ENCODE results near the gene PRG2.

Gene PRG2

DNA sequence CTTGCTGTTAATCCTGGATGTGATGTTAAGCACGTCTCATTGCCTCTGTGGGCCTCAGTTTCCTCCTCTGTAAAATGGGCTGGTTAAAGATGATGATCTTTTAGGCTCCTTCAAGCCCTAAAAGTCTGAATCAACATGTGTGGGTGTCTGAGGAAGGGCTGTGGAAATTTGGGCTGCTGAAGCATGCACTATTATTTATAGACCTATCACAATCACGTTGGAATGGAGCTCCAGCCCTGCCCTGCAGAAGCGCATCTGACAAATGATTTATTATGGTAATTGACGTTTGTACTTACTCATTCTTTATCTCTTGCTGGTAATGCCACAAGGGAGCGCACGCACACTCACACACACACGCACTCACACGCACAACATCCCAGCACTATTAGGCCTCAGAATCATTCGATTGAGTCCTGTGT, 31.9 kb downstream of the PRG2 start:
- Histone ChIP-seq H3K27ac (replicated peaks; ENCODE audit: low read length) (no peak overlapping the region), H3K23ac (ENCODE audit: low read depth, low read length, poor library complexity) (no peak overlapping the region), H2BK12ac (ENCODE audit: low read length) (no peak overlapping the region), H2BK5ac (ENCODE audit: low read length) (no peak overlapping the region), H2AFZ (ENCODE audit: low read length) (peak overlapping the region; percentile 45), H3K18ac (ENCODE audit: low read length) (no peak overlapping the region), H4K8ac (ENCODE audit: low read depth, low read length) (no peak overlapping the region), H3K4me2 (ENCODE audit: insufficient read depth, low read length, poor library complexity, severe bottlenecking) (no peak overlapping the region), H3K9me3 (replicated peaks in 1 of 2; ENCODE audit: control insufficient read depth in 2 of 2, insufficient read depth in 1 of 2, low read depth in 1 of 2, low read length in 2 of 2) (no peaks in the 10 kb centered on the region), H3K36me3 (replicated peaks in 1 of 2; ENCODE audit: control insufficient read depth in 2 of 2, insufficient read depth in 2 of 2, low read length in 2 of 2) (no peaks in the 10 kb centered on the region), H3K27me3 (ENCODE audit: control insufficient read depth in 3 of 3, insufficient read depth in 3 of 3, low read depth in 1 of 3, low read length in 3 of 3) (peaks cover 0 to 26% (median 0%) of the 10 kb centered on the region in 3 experiments), H3K4me3 (ENCODE audit: low read length in 2 of 2) (no peak overlapping the region), H3K4me1 (ENCODE audit: control insufficient read depth in 2 of 2, insufficient read depth in 1 of 2, low read depth in 1 of 2, low read length in 2 of 2) (peaks cover 3 to 6% of the 10 kb centered on the region in 2 donors), H4K91ac (ENCODE audit: low read depth, low read length, poor library complexity) (no peak overlapping the region), H3K14ac (ENCODE audit: low read length) (no peak overlapping the region), H2AK5ac (ENCODE audit: low read depth, low read length) (no peak overlapping the region), H3K4ac (ENCODE audit: low read length) (no peak overlapping the region), H3K9ac (ENCODE audit: low read depth, low read length, poor library complexity) (no peak overlapping the region), H3K79me1 (ENCODE audit: low read depth, low read length) (no peaks in the 10 kb centered on the region), H2BK120ac (ENCODE audit: low read depth, low read length) (no peak overlapping the region), H2BK15ac (ENCODE audit: low read length) (peak overlapping the region; percentile 35)
- no peak for DNase-seq (ENCODE audit: low spot score)
- WGBS, 2 donors (ENCODE audit: extremely low coverage in 2 of 2, insufficient read length in 2 of 2, insufficient replicate concordance in 1 of 2), result no CpG with 5 or more reads among the region's 9 CpGs

DNA sequence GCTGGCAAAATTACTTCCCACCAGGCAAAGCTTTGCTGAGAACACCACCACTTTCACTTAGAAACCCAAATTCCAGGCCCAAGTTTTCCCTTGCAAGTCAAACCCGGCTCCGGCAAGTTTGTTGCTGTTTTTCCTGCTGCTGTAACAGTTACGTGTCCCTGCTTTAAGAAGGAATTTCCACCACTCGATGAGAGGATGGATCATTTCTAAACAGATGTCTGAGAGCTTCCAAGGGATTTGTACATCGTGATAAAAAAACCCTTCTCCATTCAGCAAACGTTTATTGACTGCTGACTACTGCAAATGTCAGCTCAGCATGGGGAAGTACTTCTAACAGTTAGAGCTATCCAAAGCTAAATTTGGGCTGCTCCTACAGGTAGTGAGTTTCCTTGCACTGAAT, 32.6 kb downstream of the PRG2 start:
- H2BK120ac ChIP-seq (ENCODE audit: low read depth, low read length), result no peak overlapping the region
- no peak overlapping the region for H3K27ac ChIP-seq (replicated peaks; ENCODE audit: low read length)
- H4K8ac ChIP-seq (ENCODE audit: low read depth, low read length), result no peak overlapping the region
- H3K4me3 ChIP-seq (ENCODE audit: low read length in 2 of 2), result no peak overlapping the region
- H3K4me1 ChIP-seq (ENCODE audit: control insufficient read depth in 2 of 2, insufficient read depth in 1 of 2, low read depth in 1 of 2, low read length in 2 of 2), result peaks cover 8 to 11% of the 10 kb centered on the region in 2 donors
- no peak overlapping the region for H3K9ac ChIP-seq (ENCODE audit: low read depth, low read length, poor library complexity)
- H4K91ac ChIP-seq (ENCODE audit: low read depth, low read length, poor library complexity), result no peak overlapping the region
- no peak overlapping the region for H3K18ac ChIP-seq (ENCODE audit: low read length)
- H3K9me3 ChIP-seq (replicated peaks in 1 of 2; ENCODE audit: control insufficient read depth in 2 of 2, insufficient read depth in 1 of 2, low read depth in 1 of 2, low read length in 2 of 2), result no peaks in the 10 kb centered on the region
- H3K4ac ChIP-seq (ENCODE audit: low read length), result no peak overlapping the region
- H2BK5ac ChIP-seq (ENCODE audit: low read length), result no peak overlapping the region
- no peak overlapping the region for H2AK5ac ChIP-seq (ENCODE audit: low read depth, low read length)
- H3K14ac ChIP-seq (ENCODE audit: low read length), result no peak overlapping the region
- no peaks in the 10 kb centered on the region for H3K36me3 ChIP-seq (replicated peaks in 1 of 2; ENCODE audit: control insufficient read depth in 2 of 2, insufficient read depth in 2 of 2, low read length in 2 of 2)
- no peak overlapping the region for H2BK15ac ChIP-seq (ENCODE audit: low read length)
- no peak for DNase-seq (ENCODE audit: low spot score)
- H2AFZ ChIP-seq (ENCODE audit: low read length), result no peak overlapping the region
- H3K79me1 ChIP-seq (ENCODE audit: low read depth, low read length), result no peaks in the 10 kb centered on the region
- no peak overlapping the region for H3K23ac ChIP-seq (ENCODE audit: low read depth, low read length, poor library complexity)
- no peak overlapping the region for H3K4me2 ChIP-seq (ENCODE audit: insufficient read depth, low read length, poor library complexity, severe bottlenecking)
- WGBS, 2 donors (ENCODE audit: extremely low coverage in 2 of 2, insufficient read length in 2 of 2, insufficient replicate concordance in 1 of 2), result no CpG with 5 or more reads among the region's 6 CpGs
- peaks cover 0 to 26% (median 0%) of the 10 kb centered on the region in 3 experiments for H3K27me3 ChIP-seq (ENCODE audit: control insufficient read depth in 3 of 3, insufficient read depth in 3 of 3, low read depth in 1 of 3, low read length in 3 of 3)
- no peak overlapping the region for H2BK12ac ChIP-seq (ENCODE audit: low read length)

DNA sequence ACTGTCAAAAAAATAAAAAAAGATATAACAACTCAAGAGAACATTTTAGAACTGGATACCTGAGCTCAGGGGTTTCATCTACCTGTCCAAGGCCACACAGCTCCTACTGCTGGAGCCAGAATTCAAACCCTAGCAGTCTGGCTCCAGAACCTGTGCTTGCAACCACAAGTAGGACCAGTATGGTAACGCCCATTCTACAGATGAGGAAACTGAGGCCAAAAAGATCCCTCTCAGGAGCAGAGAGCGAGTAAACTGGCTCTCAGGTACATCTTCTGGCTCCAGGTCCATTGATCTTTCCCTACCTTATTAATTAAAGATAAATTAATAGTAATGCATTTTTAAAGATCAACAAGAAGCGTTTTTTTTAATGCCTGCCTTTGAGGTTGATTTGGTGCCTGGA, 33.1 kb downstream of the PRG2 start:
- no peak for DNase-seq (ENCODE audit: low spot score)
- Histone ChIP-seq H2AK5ac (ENCODE audit: low read depth, low read length) (no peak overlapping the region), H3K79me1 (ENCODE audit: low read depth, low read length) (no peaks in the 10 kb centered on the region), H2BK5ac (ENCODE audit: low read length) (no peak overlapping the region), H3K4me1 (ENCODE audit: control insufficient read depth in 2 of 2, insufficient read depth in 1 of 2, low read depth in 1 of 2, low read length in 2 of 2) (peaks cover 11 to 13% of the 10 kb centered on the region in 2 donors), H3K4me2 (ENCODE audit: insufficient read depth, low read length, poor library complexity, severe bottlenecking) (no peak overlapping the region), H2BK15ac (ENCODE audit: low read length) (no peak overlapping the region), H3K4me3 (ENCODE audit: low read length in 2 of 2) (no peak overlapping the region), H3K18ac (ENCODE audit: low read length) (no peak overlapping the region), H3K27ac (replicated peaks; ENCODE audit: low read length) (no peak overlapping the region), H3K23ac (ENCODE audit: low read depth, low read length, poor library complexity) (no peak overlapping the region), H3K27me3 (ENCODE audit: control insufficient read depth in 3 of 3, insufficient read depth in 3 of 3, low read depth in 1 of 3, low read length in 3 of 3) (peaks cover 0 to 26% (median 0%) of the 10 kb centered on the region in 3 experiments), H3K4ac (ENCODE audit: low read length) (no peak overlapping the region), H3K36me3 (replicated peaks in 1 of 2; ENCODE audit: control insufficient read depth in 2 of 2, insufficient read depth in 2 of 2, low read length in 2 of 2) (no peaks in the 10 kb centered on the region), H3K9ac (ENCODE audit: low read depth, low read length, poor library complexity) (no peak overlapping the region), H2BK12ac (ENCODE audit: low read length) (no peak overlapping the region), H3K14ac (ENCODE audit: low read length) (no peak overlapping the region), H2BK120ac (ENCODE audit: low read depth, low read length) (no peak overlapping the region), H4K91ac (ENCODE audit: low read depth, low read length, poor library complexity) (no peak overlapping the region), H2AFZ (ENCODE audit: low read length) (no peak overlapping the region), H4K8ac (ENCODE audit: low read depth, low read length) (no peak overlapping the region), H3K9me3 (replicated peaks in 1 of 2; ENCODE audit: control insufficient read depth in 2 of 2, insufficient read depth in 1 of 2, low read depth in 1 of 2, low read length in 2 of 2) (no peaks in the 10 kb centered on the region)
- no CpG with 5 or more reads among the region's 3 CpGs for WGBS, 2 donors (ENCODE audit: extremely low coverage in 2 of 2, insufficient read length in 2 of 2, insufficient replicate concordance in 1 of 2)

DNA sequence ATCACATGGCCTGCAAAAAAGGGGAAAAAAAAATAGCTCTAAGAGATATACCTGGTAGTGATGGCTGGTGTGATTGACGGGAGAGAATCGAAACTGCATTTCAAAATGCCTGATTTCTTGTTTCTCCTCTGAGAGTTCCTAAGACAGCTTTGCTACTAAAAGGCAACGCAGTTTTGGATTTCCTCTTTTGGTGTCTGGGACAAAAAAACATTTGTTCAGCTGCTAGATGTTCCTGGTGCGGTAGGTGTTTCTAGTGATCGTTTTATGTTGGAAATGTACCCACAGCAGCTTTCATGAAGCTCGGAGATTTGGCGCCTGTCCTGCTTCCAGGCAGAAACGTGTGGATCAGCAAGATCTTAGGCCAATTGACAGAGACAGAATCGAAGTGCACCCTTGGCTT, 34.2 kb downstream of the PRG2 start:
- no peak overlapping the region for H4K8ac ChIP-seq (ENCODE audit: low read depth, low read length)
- H4K91ac ChIP-seq (ENCODE audit: low read depth, low read length, poor library complexity), result no peak overlapping the region
- no peak overlapping the region for H3K14ac ChIP-seq (ENCODE audit: low read length)
- no peak overlapping the region for H2BK5ac ChIP-seq (ENCODE audit: low read length)
- H2AFZ ChIP-seq (ENCODE audit: low read length), result peak overlapping the region; percentile 26
- H3K79me1 ChIP-seq (ENCODE audit: low read depth, low read length), result no peaks in the 10 kb centered on the region
- no peaks in the 10 kb centered on the region for H3K36me3 ChIP-seq (replicated peaks in 1 of 2; ENCODE audit: control insufficient read depth in 2 of 2, insufficient read depth in 2 of 2, low read length in 2 of 2)
- no peak overlapping the region for H3K4me3 ChIP-seq (ENCODE audit: low read length in 2 of 2)
- H3K27me3 ChIP-seq (ENCODE audit: control insufficient read depth in 3 of 3, insufficient read depth in 3 of 3, low read depth in 1 of 3, low read length in 3 of 3), result peaks cover 0 to 26% (median 0%) of the 10 kb centered on the region in 3 experiments
- no CpG with 5 or more reads among the region's 9 CpGs for WGBS, 2 donors (ENCODE audit: extremely low coverage in 2 of 2, insufficient read length in 2 of 2, insufficient replicate concordance in 1 of 2)
- H3K23ac ChIP-seq (ENCODE audit: low read depth, low read length, poor library complexity), result no peak overlapping the region
- H3K4me1 ChIP-seq (ENCODE audit: control insufficient read depth in 2 of 2, insufficient read depth in 1 of 2, low read depth in 1 of 2, low read length in 2 of 2), result peaks cover 11 to 13% of the 10 kb centered on the region in 2 donors
- H2AK5ac ChIP-seq (ENCODE audit: low read depth, low read length), result no peak overlapping the region
- H3K4me2 ChIP-seq (ENCODE audit: insufficient read depth, low read length, poor library complexity, severe bottlenecking), result no peak overlapping the region
- no peak overlapping the region for H3K9ac ChIP-seq (ENCODE audit: low read depth, low read length, poor library complexity)
- H3K27ac ChIP-seq (replicated peaks; ENCODE audit: low read length), result no peak overlapping the region
- H3K4ac ChIP-seq (ENCODE audit: low read length), result no peak overlapping the region
- H2BK12ac ChIP-seq (ENCODE audit: low read length), result no peak overlapping the region
- H3K9me3 ChIP-seq (replicated peaks in 1 of 2; ENCODE audit: control insufficient read depth in 2 of 2, insufficient read depth in 1 of 2, low read depth in 1 of 2, low read length in 2 of 2), result peaks cover 0 to 1% of the 10 kb centered on the region in 2 donors
- no peak for DNase-seq (ENCODE audit: low spot score)
- no peak overlapping the region for H3K18ac ChIP-seq (ENCODE audit: low read length)
- H2BK120ac ChIP-seq (ENCODE audit: low read depth, low read length), result no peak overlapping the region
- no peak overlapping the region for H2BK15ac ChIP-seq (ENCODE audit: low read length)
